Colonic mucosa (tissue), 4 donors: ENCODE measurements around the gene BTN3A1. TPM values are rescaled to one million over a fixed set of nuclear protein-coding genes. Genes with fewer than 3 reads are reported as not detected.

Source experiments
- DNase-seq: peaks from one replicate; pipeline ENCODE4 v3.0.0-alpha.2; 2020
- H3K27ac ChIP-seq: fragments of 200-600 bp; one replicate; pipeline ENCODE4 v1.8.0; 2021
- H3K27me3 ChIP-seq: fragments of 200-600 bp; one replicate; pipeline ENCODE4 v1.8.0; 2021
- H3K36me3 ChIP-seq: fragments of 200-600 bp; one replicate; pipeline ENCODE4 v1.8.0; 2021
- H3K4me1 ChIP-seq: fragments of 200-600 bp; one replicate; pipeline ENCODE4 v1.8.0; 2021; ENCODE audit warnings: mild to moderate bottlenecking
- H3K4me3 ChIP-seq: fragments of 200-600 bp; one replicate; pipeline ENCODE4 v1.8.0; 2021
- H3K9ac ChIP-seq, 2 donors: one replicate each; pipeline ENCODE4 v1.7.0; 2013; ENCODE audit warnings: control low read depth in 2 of 2, low read depth in 2 of 2, low read length in 2 of 2
- H3K9me3 ChIP-seq: fragments of 200-600 bp; one replicate; pipeline ENCODE4 v1.8.0; 2021
- intact Hi-C: fragments of 100-400 bp; cut with DNase I; formaldehyde crosslinking; loops from one replicate; pipeline ENCODE4 v1.14.1; 2022
- total RNA-seq, 2 donors: library from RNA; stranded (reverse); fragmentation: NEBNext Ultra II Directional in 1 of 2; extraction: Animal tissue kit (Norgen Biotek cat#: 25700) in 1 of 2; gene quantifications; one replicate each; pipeline ENCODE4 v1.2.1, GENCODE V29; 2021
- TF ChIP-seq, protein P1 (sequence below): fragments of 200-600 bp; IDR thresholded peaks from one replicate; pipeline ENCODE4 v1.8.0; 2022; ENCODE audit warnings: antibody characterized with exemption, mild to moderate bottlenecking
- donor health status: healthy.
- donor health status: DM: no; HTN: no; CAD: no.
- donor health status: DM: no; HTN: no; CAD: no.

BTN3A1 gene
- total RNA-seq, 2 donors from 2014 or later: 24.1 to 29.4 TPM

DNA sequence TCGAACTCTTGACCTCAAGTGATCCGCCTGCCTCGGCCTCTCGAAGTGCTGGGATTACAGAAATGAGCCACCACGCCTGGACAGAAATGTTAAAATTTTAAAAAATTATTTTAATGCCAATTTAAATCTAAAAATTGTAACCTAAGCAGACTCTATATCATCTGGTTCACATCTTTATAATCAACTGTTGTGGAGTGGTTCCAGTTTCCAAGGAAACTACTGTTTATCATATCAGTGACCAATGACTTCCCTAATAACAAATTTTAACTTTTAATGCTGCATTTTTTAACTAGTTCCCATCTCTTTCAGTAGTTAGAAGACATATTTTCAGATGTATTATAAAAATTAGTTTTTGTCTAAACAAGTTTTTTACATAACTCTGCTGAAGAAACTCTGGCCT lies 42.3 kb upstream of the BTN3A1 start:
- no peaks in the 10 kb centered on the region for H3K27me3 ChIP-seq
- intact Hi-C loops: no loop called here
- no peaks in the 10 kb centered on the region for H3K36me3 ChIP-seq
- DNase-seq: no peak
- H3K27ac ChIP-seq: no peak overlapping the region
- H3K9ac ChIP-seq: no peak overlapping the region
- peaks cover 3% of the 10 kb centered on the region for H3K4me1 ChIP-seq
- TF ChIP-seq, protein P1, sequence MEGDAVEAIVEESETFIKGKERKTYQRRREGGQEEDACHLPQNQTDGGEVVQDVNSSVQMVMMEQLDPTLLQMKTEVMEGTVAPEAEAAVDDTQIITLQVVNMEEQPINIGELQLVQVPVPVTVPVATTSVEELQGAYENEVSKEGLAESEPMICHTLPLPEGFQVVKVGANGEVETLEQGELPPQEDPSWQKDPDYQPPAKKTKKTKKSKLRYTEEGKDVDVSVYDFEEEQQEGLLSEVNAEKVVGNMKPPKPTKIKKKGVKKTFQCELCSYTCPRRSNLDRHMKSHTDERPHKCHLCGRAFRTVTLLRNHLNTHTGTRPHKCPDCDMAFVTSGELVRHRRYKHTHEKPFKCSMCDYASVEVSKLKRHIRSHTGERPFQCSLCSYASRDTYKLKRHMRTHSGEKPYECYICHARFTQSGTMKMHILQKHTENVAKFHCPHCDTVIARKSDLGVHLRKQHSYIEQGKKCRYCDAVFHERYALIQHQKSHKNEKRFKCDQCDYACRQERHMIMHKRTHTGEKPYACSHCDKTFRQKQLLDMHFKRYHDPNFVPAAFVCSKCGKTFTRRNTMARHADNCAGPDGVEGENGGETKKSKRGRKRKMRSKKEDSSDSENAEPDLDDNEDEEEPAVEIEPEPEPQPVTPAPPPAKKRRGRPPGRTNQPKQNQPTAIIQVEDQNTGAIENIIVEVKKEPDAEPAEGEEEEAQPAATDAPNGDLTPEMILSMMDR: no peak
- H3K4me3 ChIP-seq: no peak overlapping the region
- H3K9me3 ChIP-seq: no peaks in the 10 kb centered on the region

DNA sequence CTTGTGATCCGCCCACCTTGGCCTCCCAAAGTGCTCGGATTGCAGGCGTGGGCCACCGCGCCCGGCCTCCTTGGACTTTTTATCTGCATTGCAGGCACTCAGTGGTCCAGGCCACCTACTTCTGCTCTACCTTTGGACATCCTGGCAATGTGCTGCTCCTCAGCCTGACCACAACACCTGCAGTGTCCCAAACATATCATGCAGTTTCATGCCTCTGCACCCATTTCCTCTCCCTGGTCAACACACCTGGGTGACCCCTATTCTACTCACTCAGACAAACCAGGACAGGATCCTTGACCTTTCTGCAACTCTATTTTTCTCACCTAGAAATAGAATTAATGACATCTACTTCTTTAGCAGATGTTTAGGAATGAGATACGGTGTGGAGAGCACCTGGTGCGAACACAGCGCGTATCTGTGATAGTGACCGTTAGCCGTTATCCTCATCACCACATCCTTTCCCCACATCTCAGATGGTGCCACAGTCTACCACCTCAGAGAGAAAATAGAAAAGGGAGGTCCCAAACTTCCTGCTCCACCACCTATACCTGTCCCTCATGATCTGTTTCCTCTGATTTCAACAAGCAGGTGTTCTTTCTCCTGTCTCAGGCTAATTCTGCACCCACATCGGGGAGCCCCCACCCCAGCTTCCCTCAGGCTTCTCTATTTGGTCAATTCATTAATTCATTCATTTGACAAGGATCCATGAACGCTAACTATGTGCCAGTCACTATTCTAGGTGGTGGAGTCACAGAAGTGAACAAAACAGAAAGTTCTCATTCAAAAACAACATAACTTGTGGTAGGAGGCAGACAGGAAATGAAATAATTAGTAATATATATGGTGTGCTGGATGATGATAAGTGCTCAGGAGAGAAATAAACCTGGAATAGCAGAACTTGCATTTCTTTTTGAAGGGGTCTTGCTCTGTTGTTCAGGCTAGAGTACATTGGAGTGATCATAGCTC lies 41.3 kb upstream of the BTN3A1 start:
- intact Hi-C loops: no loop called here
- no peak overlapping the region for H3K27ac ChIP-seq
- no peak overlapping the region for H3K9ac ChIP-seq
- DNase-seq: no peak
- no peaks in the 10 kb centered on the region for H3K9me3 ChIP-seq
- no peak overlapping the region for H3K4me3 ChIP-seq
- no peaks in the 10 kb centered on the region for H3K36me3 ChIP-seq
- TF ChIP-seq, protein P1: no peak
- H3K27me3 ChIP-seq: no peaks in the 10 kb centered on the region
- H3K4me1 ChIP-seq: peaks cover 3% of the 10 kb centered on the region

DNA sequence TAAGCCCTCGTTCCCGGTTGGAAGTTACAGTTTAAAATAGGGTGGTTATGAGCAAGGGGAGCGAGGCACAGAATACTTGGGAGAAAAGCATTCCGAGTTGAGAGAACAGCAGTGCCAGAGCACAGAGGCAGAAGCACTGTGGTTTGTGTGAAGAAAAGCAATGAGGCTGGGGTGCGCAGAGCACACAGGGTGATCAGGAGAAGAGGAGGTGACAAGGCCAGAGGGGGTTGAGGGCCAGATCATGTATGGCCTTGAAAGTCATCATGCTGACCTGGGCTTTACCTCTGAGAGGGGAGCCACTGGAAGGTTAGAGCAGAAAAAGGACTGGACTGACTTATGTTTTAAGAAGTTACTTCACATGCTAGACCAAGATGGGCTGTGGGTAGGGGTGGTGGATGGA lies 40.5 kb upstream of the BTN3A1 start:
- intact Hi-C loops: no loop called here
- TF ChIP-seq, protein P1: no peak
- Histone ChIP-seq H3K4me1 (peaks cover 3% of the 10 kb centered on the region), H3K9me3 (no peaks in the 10 kb centered on the region), H3K4me3 (no peak overlapping the region), H3K27me3 (no peaks in the 10 kb centered on the region), H3K27ac (no peak overlapping the region), H3K36me3 (no peaks in the 10 kb centered on the region), H3K9ac (no peak overlapping the region)
- DNase-seq: no peak

DNA sequence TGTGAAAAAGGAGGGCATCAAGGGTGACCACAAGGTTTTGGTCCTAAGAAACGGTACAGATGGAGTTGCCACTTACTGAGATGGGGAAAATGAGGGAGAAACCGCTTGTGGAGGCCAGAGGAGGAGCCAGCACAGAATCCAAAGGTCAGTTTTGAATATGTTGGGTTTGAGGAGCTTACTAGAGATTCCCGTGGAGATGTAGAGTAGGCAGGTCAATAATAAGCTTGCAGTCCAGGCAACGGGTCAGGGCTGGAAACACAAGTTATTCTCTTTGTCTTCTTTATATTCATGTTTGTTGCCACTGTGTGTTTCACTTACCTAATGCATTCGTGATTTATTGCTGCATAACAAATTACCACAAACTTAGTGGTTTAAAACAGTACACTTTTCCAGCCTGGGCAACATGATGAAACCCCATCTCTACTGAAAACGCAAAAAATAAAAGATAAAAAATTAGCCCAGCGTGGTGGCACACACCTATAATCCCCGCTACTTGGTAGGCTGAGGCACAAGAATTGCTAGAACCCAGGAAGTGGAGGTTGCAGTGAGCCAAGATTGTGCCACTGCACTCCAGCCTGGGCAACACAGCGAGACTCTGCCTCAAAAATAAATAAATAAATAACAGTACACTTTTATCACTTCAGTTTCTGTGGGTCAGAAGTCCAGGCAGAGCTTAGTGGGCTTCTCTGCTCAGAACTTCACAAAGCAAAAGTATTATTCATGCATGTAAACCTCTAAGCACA lies 39.8 kb upstream of the BTN3A1 start:
- H3K4me1 ChIP-seq: peaks cover 3% of the 10 kb centered on the region
- intact Hi-C loops: no loop called here
- H3K27me3 ChIP-seq: no peaks in the 10 kb centered on the region
- H3K9ac ChIP-seq: no peak overlapping the region
- H3K36me3 ChIP-seq: no peaks in the 10 kb centered on the region
- H3K4me3 ChIP-seq: no peak overlapping the region
- no peaks in the 10 kb centered on the region for H3K9me3 ChIP-seq
- no peak for DNase-seq
- H3K27ac ChIP-seq: no peak overlapping the region
- TF ChIP-seq, protein P1: no peak

DNA sequence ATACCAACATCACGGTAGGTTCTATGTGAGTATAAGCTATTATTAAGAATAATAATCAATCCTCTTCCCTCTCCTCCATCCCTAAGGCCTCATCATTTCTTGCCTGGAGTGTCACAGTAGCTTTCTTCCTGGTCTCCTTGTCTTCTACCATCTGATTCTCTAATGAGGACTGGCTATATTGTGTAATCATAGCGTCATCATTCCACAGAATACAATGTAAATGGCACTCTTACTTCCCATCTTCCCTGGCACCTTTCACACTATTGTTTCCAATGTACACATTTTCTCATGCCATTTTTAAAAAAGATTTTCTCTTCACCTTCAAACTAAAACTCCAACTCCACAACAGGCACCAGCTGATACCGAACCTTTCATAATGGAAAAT lies 39.2 kb upstream of the BTN3A1 start:
- TF ChIP-seq, protein P1: no peak
- H3K27me3 ChIP-seq: no peaks in the 10 kb centered on the region
- H3K9ac ChIP-seq: no peak overlapping the region
- intact Hi-C loops: no loop called here
- DNase-seq: no peak
- no peaks in the 10 kb centered on the region for H3K36me3 ChIP-seq
- H3K4me1 ChIP-seq: peaks cover 3% of the 10 kb centered on the region
- H3K27ac ChIP-seq: no peak overlapping the region
- no peaks in the 10 kb centered on the region for H3K9me3 ChIP-seq
- no peak overlapping the region for H3K4me3 ChIP-seq
